Endothelial cell of umbilical vein (primary cell): ENCODE data around the gene SPDYC. TPM values are rescaled to one million over a fixed set of nuclear protein-coding genes. Genes with fewer than 3 reads are reported as not detected.

ENCODE experiments used
- BruUV-seq: library from RNA; stranded (reverse); fragments of 400-500 nt; replicated peaks from 2 replicates; lab custom pipeline; 2021; lab: Mats Ljungman, UMichigan
- CTCF ChIA-PET: fragments of 300-600, 350-600 bp; sonication (Branson Sonifier 250); formaldehyde crosslinking; loops from one replicate; lab custom pipeline; 2021; ENCODE audit warnings: antibody characterized with exemption, inconsistent platforms; lab: Charles Lee
- POLR2A ChIA-PET: fragments of 300-600, 350-600 bp; sonication (Branson Sonifier 250); formaldehyde crosslinking; loops from one replicate; lab custom pipeline; 2021; ENCODE audit warnings: antibody characterized with exemption, inconsistent platforms; lab: Charles Lee
- DNase-seq: peaks from one replicate; pipeline ENCODE4 v3.0.0-alpha.2; 2011; ENCODE audit warnings: low read depth, low spot score
- FAIRE-seq: peaks from 2 replicates; lab custom pipeline; 2011; peaks lifted over from hg19 to GRCh38; lab: Jason Lieb, UNC
- H2AFZ ChIP-seq: 2 replicates; pipeline ENCODE4 v1.6.0; 2012; ENCODE audit warnings: low read depth, low read length, control low read depth, inconsistent platforms
- H3K27ac ChIP-seq: 2 replicates; pipeline ENCODE4 v1.5.1; 2011; ENCODE audit warnings: low read depth, mild to moderate bottlenecking, control low read depth, low read length, moderate library complexity; ENCODE audit not compliant: insufficient read depth
- H3K27me3 ChIP-seq, 2 experiments: 2 replicates each; pipeline versions ENCODE4 v1.6.0 to v1.6.1; 2011; ENCODE audit warnings: low read length in 2 of 2, mixed read lengths in 1 of 2; ENCODE audit not compliant: control insufficient read depth in 2 of 2, insufficient read depth in 2 of 2
- H3K36me3 ChIP-seq, 2 experiments: 2 replicates in 1 of 2; 3 replicates in 1 of 2; pipeline ENCODE4 v1.5.1; 2011; ENCODE audit warnings: low read length in 2 of 2, mild to moderate bottlenecking in 1 of 2, moderate library complexity in 1 of 2; ENCODE audit not compliant: control insufficient read depth in 2 of 2, insufficient read depth in 2 of 2; ENCODE audit errors: extremely low read depth in 1 of 2
- H3K4me1 ChIP-seq: 3 replicates; pipeline ENCODE4 v1.5.1; 2011; ENCODE audit warnings: mild to moderate bottlenecking, low read length; ENCODE audit not compliant: control insufficient read depth, insufficient read depth; ENCODE audit errors: extremely low read depth
- H3K4me2 ChIP-seq: 2 replicates; pipeline ENCODE4 v1.6.1; 2011; ENCODE audit warnings: low read length, control low read depth, mixed read lengths; ENCODE audit not compliant: insufficient read depth
- H3K4me3 ChIP-seq, 3 experiments: fragments of 200-600 bp in 1 of 3; sonication (generic), shearing (Covaris generic) in 1 of 3; replicated peaks in 1 of 3; 2 replicates each; pipeline ENCODE4 v1.5.1; 2011 to 2016; ENCODE audit warnings: control low read depth in 3 of 3, low read length in 3 of 3, mild to moderate bottlenecking in 2 of 3, inconsistent platforms in 1 of 3, low read depth in 1 of 3, moderate library complexity in 1 of 3; ENCODE audit not compliant: insufficient read depth in 1 of 3
- H3K79me2 ChIP-seq: 2 replicates; pipeline ENCODE4 v1.6.0; 2012; ENCODE audit warnings: low read length, inconsistent platforms; ENCODE audit not compliant: control insufficient read depth, insufficient read depth
- H3K9ac ChIP-seq: replicated peaks from 2 replicates; pipeline ENCODE3; 2011; ENCODE audit warnings: low read length, control low read depth; ENCODE audit not compliant: insufficient read depth; ENCODE audit errors: extremely low read depth
- H3K9me1 ChIP-seq: replicated peaks from 3 replicates; pipeline ENCODE4 v1.6.0; 2011; ENCODE audit warnings: mild to moderate bottlenecking, low read length; ENCODE audit not compliant: control insufficient read depth, insufficient read depth; ENCODE audit errors: extremely low read depth
- H3K9me3 ChIP-seq: replicated peaks from 2 replicates; pipeline ENCODE4 v1.5.1; 2012; ENCODE audit warnings: low read length, inconsistent platforms; ENCODE audit not compliant: control insufficient read depth, insufficient read depth
- H4K20me1 ChIP-seq: replicated peaks from 2 replicates; pipeline ENCODE3; 2011; ENCODE audit warnings: mild to moderate bottlenecking, low read length; ENCODE audit not compliant: control insufficient read depth, insufficient read depth; ENCODE audit errors: extremely low read depth
- EZH2 ChIP-seq: IDR thresholded peaks from 2 replicates; pipeline ENCODE4 v1.6.1; 2012; ENCODE audit warnings: borderline replicate concordance, low read depth, mild to moderate bottlenecking, moderate library complexity, low read length, inconsistent platforms; ENCODE audit not compliant: severe bottlenecking
- FOS ChIP-seq: IDR thresholded peaks from 2 replicates; pipeline ENCODE4 v1.6.1; 2011; ENCODE audit warnings: mild to moderate bottlenecking, low read length, moderate library complexity, borderline replicate concordance; ENCODE audit not compliant: insufficient read depth
- GATA2 ChIP-seq: IDR thresholded peaks from 2 replicates; pipeline ENCODE4 v1.7.0; 2011; ENCODE audit warnings: low read depth, mild to moderate bottlenecking, moderate library complexity, mixed read lengths, low read length; ENCODE audit not compliant: insufficient read length, insufficient read depth
- JUN ChIP-seq: IDR thresholded peaks from 2 replicates; pipeline ENCODE4 v1.6.1; 2011; ENCODE audit warnings: borderline replicate concordance, low read depth; ENCODE audit not compliant: insufficient read length, insufficient read depth
- MYC ChIP-seq: IDR thresholded peaks from one replicate; pipeline ENCODE4 v1.6.1; 2011; ENCODE audit warnings: mild to moderate bottlenecking, low read depth, low read length
- POLR2AphosphoS5 ChIP-seq: IDR thresholded peaks from 2 replicates; pipeline ENCODE4 v1.6.1; 2012; ENCODE audit warnings: low read depth, mild to moderate bottlenecking, control low read depth, low read length, moderate library complexity; ENCODE audit not compliant: insufficient read depth
- dilution Hi-C: fragments of 300-500 bp; cut with MboI; formaldehyde crosslinking; loops from one replicate; pipeline ENCODE4 v1.15.0; 2019; ENCODE audit warnings: low sequenced_read_pairs; ENCODE audit not compliant: extremely low pct_ligation_motif_present
- intact Hi-C: fragments of 100-400 bp; cut with micrococcal nuclease; formaldehyde crosslinking; loops from one replicate; pipeline ENCODE4 v1.10.0; 2022
- polyA plus RNA-seq, 4 experiments: library from polyadenylated mRNA; depleted of rRNA in 3 of 4; stranded (reverse) in 3 of 4; unstranded in 1 of 4; fragments of >200 nt; gene quantifications; 2 replicates each; pipeline versions ENCODE4 v1.2.1 to v1.2.3, GENCODE V29; 2011 to 2012; ENCODE audit warnings: missing spikeins in 1 of 4
- total RNA-seq: library from RNA; stranded (reverse); gene quantifications from 2 replicates; pipeline ENCODE4 v1.2.3, GENCODE V29; 2021

SPDYC gene
- total and polyA plus RNA-seq, 2 donors (not counting 3 experiments of a cell fraction or from before 2014, with no cell fraction given), result not detected

DNA sequence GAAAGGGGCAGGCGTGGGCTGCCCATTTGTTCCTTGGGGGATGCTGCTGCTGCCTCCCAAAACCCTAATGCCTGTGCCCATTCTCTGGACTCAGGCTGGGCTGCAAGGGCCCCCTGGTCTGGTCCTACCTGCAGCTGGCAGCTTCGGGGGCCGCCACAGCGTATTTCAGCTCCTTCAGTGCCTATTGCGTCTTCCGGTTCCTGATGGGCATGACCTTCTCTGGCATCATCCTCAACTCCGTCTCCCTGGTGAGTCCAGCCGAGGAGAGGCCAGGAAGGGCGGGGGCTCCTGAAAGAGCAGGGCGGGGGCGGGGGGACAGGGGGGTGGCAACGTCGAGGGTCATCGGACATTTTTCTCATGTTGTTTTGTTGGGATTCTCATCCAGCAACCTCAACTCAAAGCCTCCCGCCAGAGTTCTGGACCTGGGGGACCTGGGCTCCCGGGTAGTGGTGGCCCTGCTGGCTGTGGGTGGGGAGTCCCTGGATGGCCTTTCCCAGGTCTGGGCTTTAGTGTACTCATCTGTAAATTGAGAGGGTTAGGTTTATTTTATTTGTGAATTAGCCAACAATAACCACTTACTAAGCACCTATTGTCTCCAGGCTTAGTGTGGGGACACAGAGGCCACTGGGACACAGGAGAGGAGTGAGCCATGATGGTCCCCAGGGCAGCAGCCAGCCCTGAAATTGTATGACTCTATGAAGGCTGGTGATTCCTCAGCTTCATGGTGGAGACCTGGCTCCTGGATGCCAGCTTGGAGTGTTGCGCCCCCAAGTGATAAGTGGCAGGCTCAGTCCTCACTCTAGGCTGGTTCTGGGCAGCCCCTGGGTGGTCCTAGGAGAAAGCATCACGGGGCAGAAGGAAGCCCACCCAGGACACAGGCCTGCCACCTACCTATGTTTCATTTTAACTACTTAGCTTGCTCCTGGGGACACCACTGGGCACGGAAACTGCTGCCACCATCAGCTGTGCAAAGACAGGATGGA lies 47.7 kb downstream of the SPDYC start:
- no TSS peak for BruUV-seq
- dilution Hi-C loops, result no loop called here
- Histone ChIP-seq H3K4me3 (no peak overlapping the region), H3K4me1 (peaks cover 4% of the 10 kb centered on the region), H3K9ac (no peak overlapping the region), H3K27ac (no peak overlapping the region), H3K27me3 (no peaks in the 10 kb centered on the region), H3K9me3 (no peaks in the 10 kb centered on the region), H4K20me1 (no peaks in the 10 kb centered on the region), H3K79me2 (no peaks in the 10 kb centered on the region), H3K4me2 (no peak overlapping the region), H2AFZ (no peak overlapping the region), H3K9me1 (no peaks in the 10 kb centered on the region), H3K36me3 (no peaks in the 10 kb centered on the region)
- FAIRE-seq (no peak), DNase-seq (no peak)
- TF ChIP-seq FOS, result no peak
- TF ChIP-seq MYC, result no peak
- TF ChIP-seq JUN, result no peak
- TF ChIP-seq POLR2AphosphoS5, result no peak
- POLR2A ChIA-PET, result no interaction called here
- intact Hi-C loops, result no loop called here
- CTCF ChIA-PET, result interaction anchor here (2.5 to 2.8 kb wide), 2 partner anchors 13 to 112 kb away, joined by 12 to 14 read pairs; no protein-coding TSS in a partner anchor

- Histone ChIP-seq H4K20me1 (no peaks in the 10 kb centered on the region), H3K27ac (no peak overlapping the region), H3K9ac (no peak overlapping the region), H3K4me3 (no peak overlapping the region), H3K79me2 (no peaks in the 10 kb centered on the region), H2AFZ (no peak overlapping the region), H3K4me2 (no peak overlapping the region), H3K36me3 (no peaks in the 10 kb centered on the region), H3K9me3 (no peaks in the 10 kb centered on the region), H3K27me3 (no peaks in the 10 kb centered on the region), H3K9me1 (no peaks in the 10 kb centered on the region), H3K4me1 (peaks cover 4% of the 10 kb centered on the region)
- POLR2A ChIA-PET, result no interaction called here
- intact Hi-C loops (no loop called here), dilution Hi-C loops (no loop called here)
- FAIRE-seq, result no peak
- CTCF ChIA-PET, result interaction anchor here (2.5 to 2.8 kb wide), 2 partner anchors 14 to 111 kb away, joined by 12 to 14 read pairs; no protein-coding TSS in a partner anchor
- DNase-seq, result no peak
- TF ChIP-seq GATA2 (no peak), MYC (no peak), FOS (no peak), EZH2 (no peak), POLR2AphosphoS5 (no peak)
- BruUV-seq, result no TSS peak
Observed at GRCh38 chr11:65218446-65218845, 48.4 kb downstream of the SPDYC start.
